HG03025 (cell line): ENCODE results near the gene SLC9A3.

Experiments used
- ATAC-seq: cut with Tn5 transposase; IDR thresholded peaks from one replicate; pipeline ENCODE4 v1.9.1; 2021; ENCODE audit warnings: mild to moderate bottlenecking, moderate library complexity; ENCODE audit not compliant: unreplicated experiment, low FRiP score

SLC9A3 gene

DNA sequence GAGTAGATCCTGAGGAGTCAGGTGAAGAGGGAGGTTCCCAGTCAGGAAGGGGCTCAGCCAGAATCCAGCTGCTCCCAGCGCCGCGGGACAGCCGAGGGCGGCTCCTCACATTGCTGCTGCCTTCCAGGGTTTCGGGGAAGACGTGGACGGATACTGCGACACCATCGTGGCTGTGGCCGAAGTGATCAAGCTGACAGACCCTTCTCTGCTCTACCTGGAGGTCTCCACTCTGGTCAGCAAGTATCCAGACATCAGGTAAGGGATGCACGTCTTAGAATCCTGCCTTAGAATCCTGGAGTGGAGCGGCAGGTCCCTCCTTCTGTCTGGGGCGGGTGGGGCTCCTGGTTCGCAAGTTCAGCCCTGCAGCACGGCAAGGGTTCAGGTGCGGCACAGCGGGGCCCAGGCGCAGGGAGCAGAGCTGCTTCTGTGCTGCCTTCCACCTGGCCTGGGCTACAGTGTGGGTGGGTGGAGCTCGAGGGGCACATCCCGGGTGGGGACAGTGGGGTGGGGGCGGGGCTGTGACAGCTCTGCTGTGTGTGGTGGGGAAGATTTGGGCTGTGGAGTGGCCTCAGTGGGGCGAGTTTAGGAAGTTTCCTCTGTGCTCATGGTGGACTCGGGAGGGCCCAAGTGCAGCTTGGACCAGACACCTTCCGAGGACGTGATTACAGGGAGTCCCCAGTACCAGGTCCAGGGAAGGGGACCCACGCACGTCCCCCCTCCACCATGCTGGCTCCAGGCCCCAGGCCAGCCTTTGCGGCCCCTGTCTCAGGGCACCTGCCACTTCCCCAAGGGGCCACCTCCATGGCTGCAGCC lies 58.5 kb downstream of the SLC9A3 start:
- ATAC-seq: no peak

GRCh38 chr5:464843-465590 lies 59.2 kb downstream of the SLC9A3 start:
- ATAC-seq: no peak

- no peak for ATAC-seq
These were observed 59.8 kb downstream of the SLC9A3 start for GRCh38 chr5:464446-464842.

DNA sequence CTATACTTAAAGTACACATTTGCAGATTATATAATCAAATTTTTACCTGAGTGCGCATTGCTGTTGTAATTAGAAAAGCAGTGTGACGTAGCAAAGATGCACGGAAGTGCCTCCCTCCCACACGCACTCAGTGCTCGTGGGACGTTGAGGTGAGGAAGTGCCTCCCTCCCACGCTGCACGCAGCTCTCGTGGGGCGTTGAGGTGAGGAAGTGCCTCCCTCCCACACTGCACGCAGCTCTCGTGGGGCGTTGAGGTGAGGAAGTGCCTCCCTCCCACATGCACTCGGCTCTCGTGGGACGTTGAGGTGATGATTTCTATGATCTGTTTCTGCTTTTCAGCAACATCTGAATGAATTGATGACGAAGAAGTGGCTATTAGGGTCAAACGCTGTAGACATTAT lies 60.3 kb downstream of the SLC9A3 start:
- ATAC-seq: no peak

DNA sequence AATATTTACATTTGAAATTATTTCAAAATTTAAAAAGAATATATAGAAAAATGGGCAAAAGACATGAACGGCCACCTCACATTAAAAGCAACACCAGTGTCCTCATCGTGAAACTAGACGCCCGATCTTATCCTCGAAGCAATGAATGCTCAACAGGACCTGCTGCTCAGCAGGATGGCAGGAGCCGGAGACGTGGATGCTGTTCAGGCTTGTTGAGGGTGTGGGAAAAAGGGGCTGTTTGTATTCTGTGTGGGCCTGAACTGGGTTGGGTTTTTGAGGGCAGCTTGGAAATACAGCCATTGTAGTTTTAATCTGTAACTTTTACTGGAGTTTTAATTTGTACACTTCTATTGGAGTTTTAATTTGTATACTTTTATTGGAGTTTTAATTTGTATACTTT lies 60.9 kb downstream of the SLC9A3 start:
- no peak for ATAC-seq

GRCh38 chr5:462051-462481 lies 62.2 kb downstream of the SLC9A3 start:
- no peak for ATAC-seq

DNA sequence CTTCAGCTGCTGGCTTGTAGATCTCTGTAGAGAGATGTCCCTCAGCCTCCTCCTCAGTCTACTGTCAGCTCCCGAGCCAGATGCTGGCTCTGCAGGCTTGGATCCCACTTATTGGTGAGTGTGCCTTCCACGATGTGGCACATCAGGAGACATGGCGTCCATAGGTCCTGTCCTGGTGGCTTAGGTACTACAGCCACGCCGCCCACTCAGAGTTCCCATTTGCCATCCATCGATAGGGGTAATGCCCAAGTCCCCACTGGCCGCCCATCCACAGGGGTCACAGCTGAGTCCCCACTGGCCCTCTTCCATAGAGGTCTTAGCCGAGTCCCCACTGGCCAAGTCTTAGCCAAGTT lies 64.0 kb downstream of the SLC9A3 start:
- ATAC-seq: no peak

DNA sequence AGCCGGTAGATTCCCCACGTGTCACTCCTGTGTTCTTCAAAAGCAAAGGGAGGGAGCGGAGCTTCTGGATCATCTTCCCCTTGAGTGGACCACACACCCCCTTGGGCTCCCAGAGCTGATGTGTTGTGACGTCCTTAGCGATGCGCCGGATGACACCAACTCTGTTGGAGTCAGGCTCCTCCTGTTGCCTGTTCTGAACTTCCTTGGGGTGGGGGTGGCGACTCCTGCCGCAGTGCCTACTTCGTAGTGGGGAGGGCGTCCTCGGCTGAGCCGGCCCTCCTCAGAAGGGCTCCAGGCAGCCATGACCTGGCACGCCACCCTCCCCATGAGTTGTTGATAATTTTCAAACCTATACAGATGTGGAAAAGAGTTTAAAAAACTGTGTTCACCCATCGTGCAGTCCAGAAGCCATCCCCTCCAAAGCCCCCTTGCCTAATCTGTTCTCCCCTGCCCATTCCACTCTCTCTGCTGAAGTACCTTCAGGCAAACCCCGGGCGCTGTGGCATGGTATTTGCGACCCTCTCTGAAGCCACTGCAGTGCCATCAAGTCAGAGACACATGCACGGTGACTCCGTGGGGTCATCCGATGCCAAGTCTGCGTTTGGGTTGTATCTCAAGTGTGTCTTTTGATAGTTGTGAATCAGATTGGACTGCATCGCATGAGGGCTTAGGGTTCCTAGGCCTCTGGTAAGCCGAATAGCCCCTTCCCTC lies 64.5 kb downstream of the SLC9A3 start:
- no peak for ATAC-seq

DNA sequence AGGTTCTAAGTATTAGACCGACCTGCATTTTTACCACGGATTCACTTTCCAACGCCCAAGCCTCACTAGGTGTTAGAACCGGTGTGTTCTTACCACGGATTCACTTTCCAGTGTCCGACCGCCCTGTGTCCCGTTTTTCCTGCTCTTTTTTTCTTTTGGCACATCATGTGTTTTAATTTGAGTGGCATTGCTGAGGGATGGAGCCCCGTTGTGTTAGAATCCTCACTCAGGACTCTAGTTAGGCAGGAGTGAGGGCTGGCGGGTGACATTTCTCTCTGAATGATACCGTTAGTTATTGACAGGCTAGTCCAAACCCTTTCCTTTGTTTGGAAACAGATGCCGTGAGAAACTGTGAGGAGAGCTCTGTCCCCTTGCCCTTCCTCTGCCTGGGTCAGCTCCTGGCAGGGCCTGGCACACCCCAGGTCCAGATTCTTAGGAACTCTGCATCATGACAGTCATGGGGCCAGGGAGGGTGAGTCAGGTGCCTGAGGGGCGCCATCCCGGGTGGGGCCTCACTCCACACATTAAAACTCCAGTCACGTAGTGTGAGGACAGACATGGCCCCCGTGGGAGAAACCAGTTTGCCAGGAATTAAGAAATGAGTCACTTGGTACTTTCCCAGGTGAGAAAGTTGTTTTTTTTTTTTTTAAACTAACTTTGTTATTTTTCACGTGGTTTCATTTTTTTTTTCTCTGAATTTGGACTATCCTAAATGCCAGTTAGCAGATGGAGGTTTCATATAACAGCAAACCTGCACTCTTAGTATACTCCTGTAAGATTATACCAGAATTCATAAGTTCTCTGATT lies 65.5 kb downstream of the SLC9A3 start:
- ATAC-seq: no peak

DNA sequence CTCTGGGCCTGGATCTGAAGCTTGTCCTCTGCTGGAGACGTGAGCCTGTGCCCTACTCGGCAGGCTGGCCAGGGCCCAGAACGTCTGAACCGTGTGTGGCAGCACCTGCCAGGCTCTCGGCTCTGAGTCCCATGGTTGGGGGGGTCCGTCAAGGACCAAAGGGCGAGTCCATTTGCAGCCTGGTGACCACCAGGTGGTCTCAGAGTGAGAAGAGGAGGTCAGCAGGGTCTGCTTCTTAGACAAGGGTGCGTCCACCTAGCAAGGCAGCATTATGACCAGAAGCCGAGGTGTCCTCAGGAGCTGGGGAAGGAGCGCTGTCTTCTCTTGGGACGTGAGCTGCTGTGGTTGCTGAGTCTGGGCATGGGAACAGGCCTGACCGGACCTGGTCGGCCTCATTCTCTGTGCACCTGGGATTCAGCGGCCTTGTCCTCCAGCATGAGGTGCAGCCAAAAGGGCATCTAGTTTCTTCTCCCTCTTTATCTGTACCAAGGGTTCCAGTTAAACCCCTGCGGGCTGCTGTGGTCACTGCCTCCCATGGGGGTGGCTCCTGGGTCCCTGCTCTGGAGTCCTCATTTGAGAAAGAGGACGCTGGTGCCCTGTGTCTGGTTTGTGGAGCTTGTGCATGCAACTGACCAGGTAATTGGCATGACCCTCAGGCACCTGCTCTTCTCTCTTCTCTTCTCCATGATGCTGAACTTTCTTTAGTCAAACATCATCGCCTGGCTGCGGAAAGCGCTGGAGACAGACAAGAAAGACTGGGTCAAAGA lies 66.9 kb downstream of the SLC9A3 start:
- no peak for ATAC-seq

- ATAC-seq: no peak
These were observed 67.7 kb downstream of the SLC9A3 start for GRCh38 chr5:456351-457194.

- ATAC-seq: no peak
These were observed 68.4 kb downstream of the SLC9A3 start for GRCh38 chr5:455806-456205.

GRCh38 chr5:454936-455335 lies 69.3 kb downstream of the SLC9A3 start:
- no peak for ATAC-seq

- no peak for ATAC-seq
These were observed 70.3 kb downstream of the SLC9A3 start for GRCh38 chr5:453725-454481.

- no peak for ATAC-seq
These were observed 71.1 kb downstream of the SLC9A3 start for GRCh38 chr5:452978-453710.

GRCh38 chr5:451587-452458 lies 72.4 kb downstream of the SLC9A3 start:
- no peak for ATAC-seq

- no peak for ATAC-seq
These were observed 75.1 kb downstream of the SLC9A3 start for GRCh38 chr5:449151-449550.
